NCI-H524 treated with DMSO at 0.1 percent for 48 hours (cell line): Measurements from ENCODE around the gene BORCS5.

Experiments
- DNase-seq: peaks from one replicate; lab custom pipeline; 2025; lab: John Stamatoyannopoulos, UW

The BORCS5 gene

DNA sequence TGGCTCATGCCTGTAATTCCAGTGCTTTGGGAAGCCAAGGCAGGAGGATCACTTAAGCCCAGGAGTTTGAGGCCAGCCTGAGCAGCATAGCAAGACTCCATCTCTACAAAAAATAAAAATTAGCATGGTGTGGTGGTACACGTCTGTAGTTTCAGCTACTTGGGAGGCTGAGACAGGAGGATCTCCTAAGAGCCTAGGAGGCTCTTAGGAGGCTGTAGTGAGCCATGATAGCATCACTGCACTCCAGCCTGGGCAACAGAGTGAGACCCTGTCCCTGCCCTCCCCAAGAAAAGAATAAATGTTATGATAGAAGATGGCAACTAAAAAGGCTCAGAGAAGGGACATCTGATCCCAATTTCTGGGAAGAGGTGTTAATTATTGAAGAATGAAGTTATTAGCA lies 3.6 kb upstream of the BORCS5 start:
- DNase-seq = no peak

DNA sequence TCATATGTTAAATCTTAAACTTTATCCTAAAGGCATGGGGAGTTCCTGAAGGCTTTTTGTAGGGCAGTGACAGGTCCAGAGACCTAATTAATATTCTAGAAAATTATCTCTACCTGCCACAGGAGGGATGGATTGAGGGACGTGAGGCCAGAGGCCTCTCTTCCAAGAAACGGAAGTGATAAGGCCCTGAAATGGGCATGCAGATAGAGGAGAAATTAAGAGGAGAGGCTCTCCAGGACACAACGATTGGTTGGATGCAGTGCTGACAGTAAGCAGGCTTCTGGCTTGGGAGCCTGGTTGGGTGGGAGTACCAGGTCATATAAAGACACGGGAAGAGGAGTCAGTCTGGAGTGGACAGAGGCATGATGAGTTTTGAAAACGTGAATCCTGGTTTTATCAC lies 3.1 kb upstream of the BORCS5 start:
- DNase-seq = no peak

DNA sequence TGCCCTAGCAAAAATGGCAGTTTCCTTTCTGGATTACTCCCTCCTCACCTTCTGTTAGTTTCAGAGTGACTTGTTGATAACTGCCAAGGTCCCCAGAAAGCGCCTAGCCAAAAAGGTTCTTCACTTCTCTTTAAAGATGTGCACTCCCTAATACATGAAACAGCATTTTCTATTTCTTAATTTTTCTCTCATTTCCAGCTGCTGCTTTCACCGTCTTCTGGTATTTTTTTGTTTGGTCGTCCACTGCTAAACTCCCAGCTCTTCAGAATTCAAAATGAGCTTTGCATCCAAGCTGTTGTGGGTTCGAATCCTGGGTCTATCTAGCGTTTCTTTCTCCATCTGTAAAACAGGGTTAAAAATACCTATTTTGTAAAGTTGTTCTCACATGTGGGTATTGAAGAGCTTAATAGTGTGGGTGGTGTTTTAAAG lies 397 bp upstream of the BORCS5 start:
- DNase-seq = no peak

DNA sequence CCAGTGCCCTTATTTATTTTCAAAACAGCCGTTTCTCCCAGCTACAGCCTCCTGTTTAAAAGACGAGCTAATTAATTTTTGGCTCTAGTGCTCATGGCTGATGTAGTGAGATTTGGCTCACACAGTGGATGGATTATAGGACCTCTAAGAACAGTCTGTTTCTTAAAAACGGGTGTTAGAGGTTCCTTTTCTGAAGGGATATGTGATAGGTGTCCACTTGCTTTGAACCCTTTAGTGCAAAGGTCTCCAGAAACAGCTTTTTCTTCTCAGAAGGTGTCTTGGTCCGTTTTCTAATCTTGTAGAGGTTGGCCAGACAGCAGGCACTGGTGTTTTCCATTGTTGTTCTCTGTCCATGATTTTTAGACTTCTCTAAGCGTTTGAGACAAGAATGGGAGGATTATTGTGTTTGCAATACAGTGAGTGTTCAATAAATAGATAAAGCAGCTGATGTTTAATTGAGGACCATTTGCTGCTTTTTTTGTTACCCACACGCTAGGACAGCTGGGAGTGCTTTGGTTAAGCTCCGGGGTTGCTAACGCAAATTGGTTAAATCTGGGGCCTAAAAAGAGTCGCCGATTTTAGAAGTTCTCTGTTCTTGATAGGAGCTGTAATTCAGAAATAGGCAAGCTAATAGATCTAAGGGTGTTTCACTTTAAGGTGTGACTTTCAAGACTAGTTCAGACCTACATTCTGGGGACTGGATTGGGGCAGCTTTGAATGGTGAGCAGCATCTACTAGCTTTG lies 1.0 kb downstream of the BORCS5 start:
- no peak for DNase-seq

DNA sequence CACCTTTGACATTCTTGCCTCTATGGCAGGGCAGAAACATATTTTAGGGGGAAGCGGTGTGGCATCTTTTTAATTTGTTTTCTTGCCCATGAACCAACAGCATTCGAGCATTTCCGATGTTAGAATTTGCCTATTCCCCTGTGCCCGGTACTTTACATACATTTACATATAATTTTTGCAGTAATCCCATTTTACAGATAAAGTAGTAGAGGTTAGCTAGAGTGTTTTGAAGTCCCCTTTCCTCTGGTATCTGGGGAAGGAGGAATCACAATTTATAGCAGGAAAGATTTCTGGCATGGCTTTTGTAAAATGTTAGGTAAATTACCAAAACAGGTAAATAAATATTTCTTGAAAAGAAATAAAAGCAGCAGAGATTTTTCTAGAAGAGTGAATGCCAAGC lies 1.6 kb downstream of the BORCS5 start:
- no peak for DNase-seq

DNA sequence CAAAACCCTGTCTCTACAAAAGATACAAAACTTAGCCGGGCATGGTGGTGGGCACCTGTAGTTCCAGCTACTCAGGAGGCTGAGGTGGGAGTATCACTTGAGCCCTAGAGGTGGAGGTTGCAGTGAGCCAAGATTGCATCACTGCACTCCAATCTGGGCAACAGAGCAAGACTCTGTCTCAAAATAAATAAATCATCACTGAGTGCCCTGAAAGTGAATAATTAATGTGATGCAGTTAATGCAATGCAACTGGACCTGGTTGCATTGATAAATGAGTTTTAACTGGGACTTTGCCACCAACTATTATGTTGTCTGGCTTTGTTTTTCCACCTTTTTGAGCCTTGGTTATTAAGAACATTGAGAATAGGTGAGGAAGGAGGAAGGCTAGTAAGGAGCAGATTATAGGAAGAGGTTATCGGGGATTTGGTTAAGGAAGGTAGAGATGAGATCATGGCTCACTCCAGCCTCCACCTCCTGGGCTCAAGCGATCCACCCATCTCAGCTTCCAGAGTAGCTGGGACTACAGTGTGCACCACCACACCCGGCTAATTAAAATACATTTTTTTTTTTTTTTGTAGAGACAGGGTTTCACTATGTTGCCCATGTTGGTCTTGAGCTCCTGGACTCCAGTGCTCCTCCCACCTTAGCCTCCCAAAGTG lies 8.0 kb downstream of the BORCS5 start:
- DNase-seq = no peak

DNA sequence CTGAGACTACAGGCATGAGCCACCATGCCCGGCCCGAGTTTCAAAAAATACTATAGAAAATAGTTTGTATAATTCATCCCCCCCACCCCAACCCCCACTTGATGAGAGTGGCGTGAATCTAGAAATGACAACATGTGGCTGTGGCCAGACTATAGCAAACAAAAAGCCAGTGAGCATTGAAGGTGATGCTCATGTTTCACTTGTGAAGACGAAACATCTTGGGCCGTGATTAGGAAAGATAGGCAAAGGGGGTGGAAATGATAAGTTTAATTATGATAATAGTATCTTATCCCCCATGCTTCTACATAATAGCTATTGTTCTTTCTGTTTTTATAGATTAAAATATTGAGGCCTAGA lies 8.5 kb downstream of the BORCS5 start:
- no peak for DNase-seq

DNA sequence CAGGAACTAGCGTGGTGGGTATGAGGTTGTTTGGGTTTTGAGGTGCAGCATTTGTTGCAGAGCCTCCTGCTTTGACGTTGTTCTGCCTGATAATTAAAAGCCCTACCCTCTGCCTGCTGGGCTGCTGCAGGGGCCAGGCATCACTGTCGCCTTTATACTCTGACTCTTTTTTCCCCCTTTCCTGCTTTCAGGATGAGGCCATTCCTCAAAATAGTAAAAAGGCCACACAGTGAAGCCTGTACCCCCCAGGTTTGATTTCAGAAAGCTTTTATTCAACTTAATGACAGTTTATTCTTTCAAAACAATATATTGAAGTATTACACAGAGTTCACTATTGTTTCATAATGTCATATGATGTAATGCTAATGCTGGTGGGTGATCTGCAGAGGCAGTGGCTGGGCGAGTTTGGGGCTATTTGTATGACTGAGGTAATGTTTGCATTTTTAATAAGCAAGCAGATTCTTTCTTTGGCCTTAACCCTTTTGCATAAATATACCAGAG lies 9.1 kb downstream of the BORCS5 start:
- no peak for DNase-seq

DNA sequence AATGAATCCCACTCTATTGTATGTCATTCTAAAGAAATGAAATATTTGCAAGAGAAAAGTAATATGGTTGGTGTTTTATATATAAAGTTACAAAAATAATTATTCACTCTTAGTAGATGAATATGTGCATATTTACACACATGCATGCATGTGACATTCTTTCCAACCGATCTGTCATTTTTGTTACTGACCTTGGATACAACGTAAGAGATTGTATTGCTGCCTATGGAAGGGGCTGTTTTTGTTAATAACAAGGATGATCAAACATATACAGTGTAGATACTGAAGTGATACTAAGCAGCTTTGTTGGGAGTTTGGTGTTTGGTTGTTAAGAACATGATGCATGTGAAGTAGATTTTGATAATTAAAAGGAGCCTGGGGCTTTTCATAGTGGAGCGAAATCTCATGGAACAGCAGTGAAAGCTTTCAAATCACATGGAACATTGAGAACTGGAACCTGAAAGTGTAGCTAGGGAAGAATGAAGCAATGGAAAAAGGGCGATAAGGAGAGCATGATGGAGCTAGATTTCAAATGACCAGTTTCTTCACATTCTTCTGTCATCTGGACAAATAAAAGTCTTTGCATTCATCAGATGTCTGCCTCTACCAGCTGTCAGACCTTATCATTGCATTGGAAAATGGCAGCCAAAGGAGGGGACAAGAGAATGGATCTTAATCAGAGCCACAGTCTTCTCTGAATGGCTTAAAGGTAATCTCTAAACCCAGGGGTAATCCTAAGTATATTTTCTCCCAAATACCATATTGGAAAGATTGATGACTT lies 10.0 kb downstream of the BORCS5 start:
- DNase-seq = no peak

DNA sequence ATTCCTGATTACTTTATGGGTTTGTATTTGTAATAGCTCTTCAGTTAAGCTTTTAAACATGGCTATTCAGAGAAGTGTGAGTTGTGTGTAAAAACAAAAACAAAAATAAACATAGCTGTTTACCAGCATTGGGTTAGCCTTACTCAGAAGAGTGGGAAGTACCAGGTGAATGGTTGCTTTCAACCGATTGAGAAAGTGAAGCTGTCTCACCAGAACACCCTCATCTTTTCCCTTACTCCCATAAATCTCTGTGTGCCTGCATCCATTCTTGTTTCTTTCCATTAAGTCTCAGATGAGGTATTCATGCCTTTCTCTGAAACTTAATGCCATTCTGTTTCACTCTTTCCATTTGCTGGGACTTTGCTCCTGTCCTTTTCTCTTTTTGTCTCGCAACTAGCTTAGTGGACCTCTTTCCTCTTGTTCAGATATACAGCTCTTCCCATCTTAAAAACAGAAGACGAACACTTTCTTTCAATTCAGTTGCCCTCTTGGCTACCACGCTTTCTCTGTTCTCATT lies 10.7 kb downstream of the BORCS5 start:
- no peak for DNase-seq

DNA sequence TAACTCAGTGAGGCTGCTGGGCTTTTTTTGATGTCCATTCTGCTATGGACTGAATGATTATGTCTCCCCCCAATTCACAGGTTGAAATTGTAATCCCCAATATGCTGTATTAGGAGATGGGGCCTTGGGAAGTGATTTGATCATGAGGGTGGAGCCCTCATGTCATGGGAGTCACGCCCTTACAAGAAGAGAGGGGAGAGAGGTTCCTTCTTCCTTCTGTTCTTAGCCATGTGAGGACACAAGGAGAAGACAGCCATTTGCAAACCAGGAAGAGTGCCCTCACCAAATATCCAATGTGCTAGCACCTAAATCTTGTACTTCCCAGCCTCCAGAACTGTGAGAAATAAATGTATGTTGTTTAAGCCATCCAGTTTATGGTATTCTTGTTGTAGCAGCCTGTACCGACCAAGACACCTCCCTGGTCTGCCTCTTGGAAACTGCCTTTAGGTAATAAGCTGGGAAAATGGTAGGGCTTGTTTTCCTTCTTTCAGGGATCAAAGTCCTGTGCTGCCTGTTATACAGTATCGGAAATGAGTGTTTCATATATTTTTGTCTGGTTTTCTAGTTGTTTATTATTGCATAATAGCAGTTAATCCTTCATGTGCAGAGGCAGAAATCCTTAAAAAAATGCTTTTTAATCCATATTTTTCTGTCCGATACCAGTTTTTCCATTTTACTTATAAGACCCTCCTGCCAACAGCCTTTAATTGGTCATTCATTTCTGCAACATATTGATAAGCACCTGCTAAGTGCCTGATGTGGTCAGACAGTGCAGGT lies 16.3 kb downstream of the BORCS5 start:
- DNase-seq = no peak

DNA sequence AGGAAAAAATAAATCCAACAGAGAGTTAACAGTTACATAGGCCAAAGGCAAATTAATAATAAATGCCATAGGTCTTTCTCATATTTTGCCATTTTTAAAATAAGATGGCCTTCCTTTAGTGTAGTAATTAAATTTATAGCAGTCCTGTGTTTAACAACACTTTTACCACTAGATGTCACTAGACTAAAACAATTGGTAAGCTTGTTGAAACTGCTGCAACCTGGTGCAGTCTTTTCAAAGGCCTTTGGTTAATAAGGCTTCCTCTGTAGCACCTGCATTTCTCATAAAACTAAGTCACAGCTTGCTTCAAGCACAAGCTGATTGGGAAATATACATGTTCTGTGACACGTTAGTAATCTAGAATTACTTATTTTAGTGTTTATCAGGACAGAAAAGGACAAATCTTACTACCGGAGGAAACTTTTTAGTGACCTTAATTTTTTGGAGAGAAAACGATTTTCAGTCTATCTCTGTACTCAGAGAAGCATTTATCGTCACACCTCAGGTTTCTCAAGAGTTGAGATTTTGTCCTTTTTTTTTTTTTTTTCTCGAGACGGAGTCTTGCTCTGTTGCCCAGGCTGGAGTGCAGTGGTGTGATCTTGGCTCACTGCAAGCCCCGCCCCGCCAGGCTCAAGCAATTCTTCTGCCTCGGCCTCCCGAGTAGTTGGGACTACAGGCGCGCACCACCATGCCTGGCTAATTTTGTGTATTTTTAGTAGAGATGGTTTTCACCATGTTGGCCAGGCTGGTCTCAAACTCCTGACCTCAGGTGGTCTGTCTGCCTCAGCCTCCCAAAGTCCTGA lies 20.0 kb downstream of the BORCS5 start:
- DNase-seq = no peak

DNA sequence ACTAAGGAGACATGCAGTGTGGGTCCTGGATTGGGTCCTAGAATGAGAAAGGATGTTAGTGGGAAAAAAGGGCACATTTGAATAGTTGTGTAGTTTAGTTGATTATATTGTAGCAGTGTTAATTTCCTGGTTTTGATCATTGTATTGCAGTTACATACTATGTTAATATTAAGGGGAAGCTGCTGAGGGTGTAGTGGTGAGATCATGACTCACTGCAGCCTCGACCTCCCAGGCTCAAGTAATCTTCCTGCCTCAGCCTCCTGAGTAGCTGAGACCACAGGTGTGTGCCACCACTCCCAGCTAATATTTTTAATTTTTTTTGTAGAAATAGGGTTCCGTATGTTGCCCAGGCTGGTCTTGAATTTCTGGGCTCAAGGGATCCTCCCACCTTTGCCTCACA lies 21.7 kb downstream of the BORCS5 start:
- DNase-seq = no peak

DNA sequence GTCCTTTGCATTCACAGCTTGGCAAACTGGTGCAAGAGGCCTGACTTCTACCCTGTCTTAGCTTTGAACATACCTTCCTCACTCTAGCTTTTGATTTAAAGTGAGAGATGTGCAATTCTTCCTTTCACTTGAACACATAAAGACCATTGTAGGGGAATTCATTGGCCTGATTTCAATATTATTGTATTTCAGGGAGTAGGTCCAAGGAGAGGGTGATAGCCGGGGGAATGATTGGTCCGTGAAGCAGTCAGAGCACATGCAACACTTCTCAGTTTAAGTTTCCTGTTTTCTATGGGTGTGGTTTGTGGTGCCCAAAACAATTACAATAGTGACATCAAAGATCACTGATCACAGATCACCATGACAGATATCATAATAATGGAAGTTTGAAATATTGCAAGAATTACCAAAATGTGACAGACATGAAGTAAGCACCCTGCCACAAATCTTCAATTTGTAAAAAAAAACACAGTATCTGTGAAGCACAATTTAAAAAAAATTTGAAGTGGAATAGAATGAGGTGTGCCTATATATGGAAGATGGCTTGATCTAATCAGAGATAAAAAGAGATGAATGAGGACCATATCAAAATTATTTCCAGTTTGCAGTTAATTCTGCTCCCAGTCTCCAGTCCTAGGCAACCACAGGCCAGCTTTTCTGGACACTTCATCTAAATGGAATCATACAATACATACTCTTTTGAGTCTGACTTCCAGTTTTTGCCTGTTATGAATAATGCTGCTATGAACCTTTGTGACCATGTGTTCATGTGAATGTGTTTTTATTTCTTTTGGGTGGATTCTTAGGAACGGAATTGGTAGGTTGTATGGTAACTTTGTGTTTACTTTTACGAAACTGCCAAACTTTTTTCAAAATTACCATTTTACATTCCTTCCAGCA lies 23.2 kb downstream of the BORCS5 start:
- DNase-seq = no peak

DNA sequence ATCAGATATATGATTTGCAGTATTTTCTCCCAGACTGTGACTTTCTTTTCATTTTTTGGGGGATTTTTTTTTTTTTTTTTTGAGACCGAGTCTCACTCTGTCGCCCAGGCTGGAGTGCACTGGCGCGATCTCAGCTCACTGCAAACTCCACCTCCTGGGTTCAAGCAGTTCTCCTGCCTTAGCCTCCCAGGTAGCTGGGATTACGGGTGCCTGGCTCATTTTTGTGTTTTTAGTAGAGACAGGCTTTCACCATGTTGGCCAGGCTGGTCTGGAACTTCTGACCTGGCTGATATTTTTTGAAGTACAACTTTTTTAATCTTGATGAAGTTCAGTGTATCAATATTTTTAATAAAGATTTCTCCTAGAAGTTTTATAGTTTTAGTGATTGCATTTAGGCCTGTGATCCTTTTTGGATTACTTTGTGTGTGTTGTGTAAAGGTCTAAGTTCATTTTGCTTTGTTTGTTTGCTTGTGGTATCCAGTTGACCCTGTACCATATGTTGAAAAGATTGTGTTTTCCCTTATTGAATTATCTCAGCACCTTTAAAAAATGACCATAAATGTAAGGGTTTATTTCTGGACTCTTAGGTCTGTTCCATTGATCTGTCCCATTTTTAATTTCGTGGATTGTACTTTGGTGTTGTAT lies 24.2 kb downstream of the BORCS5 start:
- no peak for DNase-seq

DNA sequence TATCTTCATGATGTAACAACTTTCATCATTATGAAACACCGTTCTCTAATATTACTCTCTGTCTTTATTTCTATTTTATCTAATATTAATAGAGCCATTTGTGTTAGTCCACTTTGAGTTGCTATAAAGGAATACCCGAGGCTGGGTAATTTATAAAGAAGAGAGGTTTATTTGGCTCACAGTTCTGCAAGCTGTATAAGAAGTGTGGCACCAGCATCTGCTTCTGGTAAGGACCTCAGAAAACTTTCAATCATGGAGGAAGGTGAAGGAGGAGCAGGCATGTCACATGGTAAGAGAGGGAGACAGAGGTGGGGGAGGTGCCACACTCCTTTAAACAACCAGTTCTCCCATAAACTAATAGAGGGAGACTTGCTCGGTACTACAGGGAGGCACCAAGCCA lies 25.1 kb downstream of the BORCS5 start:
- no peak for DNase-seq

DNA sequence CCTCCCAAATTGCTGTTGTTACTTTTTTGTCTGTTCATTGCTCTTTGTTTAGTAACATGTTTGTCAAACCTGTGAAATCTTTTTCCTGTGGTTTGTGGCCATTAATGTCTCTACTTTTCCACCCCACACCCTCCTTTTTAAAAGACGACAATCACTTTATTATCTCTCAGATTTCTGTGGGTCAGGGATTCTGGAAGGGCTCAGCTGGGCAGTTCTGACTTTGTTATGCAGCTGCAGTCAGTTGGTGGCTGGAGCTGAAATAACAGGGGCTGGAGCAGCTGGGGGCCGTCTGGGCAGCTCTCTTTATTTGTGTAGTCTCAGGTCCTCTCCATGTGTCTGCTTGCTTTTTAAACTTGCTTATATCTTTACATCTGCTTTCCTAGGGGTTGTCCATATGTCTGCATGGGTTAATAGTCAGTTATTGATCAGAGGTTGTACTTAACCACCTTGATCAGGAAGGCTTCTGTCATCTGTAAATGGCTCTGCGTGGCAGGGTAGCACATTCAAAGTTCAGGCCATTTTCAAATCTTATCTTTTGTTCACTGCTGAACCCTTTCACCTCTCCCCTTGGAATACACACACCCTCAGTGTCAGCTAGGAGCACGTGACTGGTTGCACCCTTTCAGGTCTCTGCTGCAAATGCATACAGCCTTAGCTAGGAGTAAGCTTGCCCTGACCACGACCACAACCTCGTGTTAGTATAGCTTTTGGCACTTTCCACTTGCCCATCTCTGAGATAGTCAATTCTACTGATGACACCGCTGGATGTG lies 27.9 kb downstream of the BORCS5 start:
- DNase-seq = no peak

DNA sequence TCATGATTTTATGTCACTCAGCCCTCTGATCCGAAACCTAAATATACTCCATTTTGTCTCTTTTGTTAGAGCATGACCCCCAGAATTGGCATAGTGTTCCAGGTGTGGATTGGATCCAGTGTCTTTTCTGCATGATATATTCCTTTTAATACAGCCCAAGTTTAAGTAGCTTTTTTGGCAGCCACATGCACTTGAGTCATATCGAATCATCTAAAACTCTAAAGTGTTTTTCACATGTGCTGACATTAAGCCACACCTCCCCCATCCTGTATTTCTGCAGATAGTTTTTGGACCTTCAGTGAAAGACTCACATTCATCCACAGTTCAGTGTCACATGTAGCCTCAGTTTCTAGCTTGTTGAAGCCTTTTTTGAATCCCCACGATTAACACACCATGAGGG lies 30.6 kb downstream of the BORCS5 start:
- DNase-seq = no peak

DNA sequence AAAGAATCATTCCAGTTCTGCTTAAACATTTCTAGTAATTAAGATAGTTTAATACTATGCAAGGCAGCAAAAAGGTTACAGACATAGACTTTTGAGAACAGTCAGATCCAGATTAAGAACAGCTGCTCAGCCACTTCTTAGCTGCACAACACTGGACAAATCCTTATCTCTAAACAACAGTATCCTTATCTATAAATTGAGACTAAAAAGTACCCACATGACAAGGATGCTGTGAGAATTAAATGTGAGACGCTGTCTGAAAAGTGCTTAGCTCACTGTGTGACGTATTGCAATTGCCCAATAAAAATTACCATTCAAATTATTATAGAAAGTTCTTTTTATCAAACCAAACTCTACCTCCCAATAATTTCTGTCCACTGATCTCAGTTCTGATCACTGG lies 35.5 kb downstream of the BORCS5 start:
- DNase-seq = no peak
